Kidney epithelial cell (primary cell): ENCODE results near the gene ADAMTS2. TPM values are rescaled to one million over a fixed set of nuclear protein-coding genes. Genes with fewer than 3 reads are reported as not detected.

Experiments
- DNase-seq: peaks from one replicate; pipeline ENCODE4 v3.0.0-alpha.2; 2010; ENCODE audit warnings: low read depth
- H3K27me3 ChIP-seq: 2 replicates; pipeline ENCODE4 v1.6.0; 2011; ENCODE audit warnings: low read length; ENCODE audit not compliant: control insufficient read depth, insufficient read depth
- H3K36me3 ChIP-seq: 2 replicates; pipeline ENCODE4 v1.5.1; 2011; ENCODE audit warnings: low read length; ENCODE audit not compliant: control insufficient read depth, insufficient read depth
- H3K4me3 ChIP-seq: 2 replicates; pipeline ENCODE4 v1.5.1; 2011; ENCODE audit warnings: low read depth, mild to moderate bottlenecking, control low read depth, low read length
- CTCF ChIP-seq: IDR thresholded peaks from 2 replicates; pipeline ENCODE4 v1.5.1; 2011; ENCODE audit warnings: mild to moderate bottlenecking, moderate library complexity, low read length, control low read depth, inconsistent platforms; ENCODE audit not compliant: insufficient read depth, poor library complexity, severe bottlenecking
- total RNA-seq: library from RNA; depleted of rRNA; stranded (reverse); fragments of >200 nt; gene quantifications from 2 replicates; pipeline ENCODE4 v1.2.3, GENCODE V29; 2015

ADAMTS2 gene
- total RNA-seq, 1 donor from 2014 or later = 1.8 TPM

GRCh38 chr5:179301796-179302195 is 43.5 kb downstream of the ADAMTS2 start:
- DNase-seq = no peak
- no peaks in the 10 kb centered on the region for H3K36me3 ChIP-seq
- no peaks in the 10 kb centered on the region for H3K27me3 ChIP-seq
- TF ChIP-seq CTCF = no peak
- no peak overlapping the region for H3K4me3 ChIP-seq

DNA sequence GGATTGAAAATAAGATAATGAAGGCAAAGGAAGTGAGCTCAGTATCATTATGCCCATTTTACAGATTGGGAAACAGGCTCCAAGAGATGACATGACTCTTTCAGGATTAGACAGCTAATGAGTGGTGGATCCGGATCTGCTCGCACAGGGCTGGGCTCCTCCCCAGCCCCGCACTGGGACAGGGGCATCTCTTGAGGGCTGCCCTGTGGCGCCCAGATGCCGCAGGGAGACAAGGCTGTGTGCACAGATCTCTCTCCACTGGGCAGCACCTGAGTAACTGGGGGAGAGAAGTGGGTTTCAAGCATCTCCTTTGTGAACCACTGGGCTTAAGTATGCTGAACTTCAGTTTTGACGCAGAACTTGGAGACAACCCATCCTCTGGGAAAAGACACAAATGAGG is 43.9 kb downstream of the ADAMTS2 start:
- H3K36me3 ChIP-seq = no peaks in the 10 kb centered on the region
- no peak overlapping the region for H3K4me3 ChIP-seq
- DNase-seq = no peak
- no peak for TF ChIP-seq CTCF
- H3K27me3 ChIP-seq = no peaks in the 10 kb centered on the region

- no peak for TF ChIP-seq CTCF
- no peak overlapping the region for H3K4me3 ChIP-seq
- no peaks in the 10 kb centered on the region for H3K36me3 ChIP-seq
- DNase-seq = no peak
- H3K27me3 ChIP-seq = no peaks in the 10 kb centered on the region
These were observed 44.6 kb downstream of the ADAMTS2 start for GRCh38 chr5:179300581-179301180.

DNA sequence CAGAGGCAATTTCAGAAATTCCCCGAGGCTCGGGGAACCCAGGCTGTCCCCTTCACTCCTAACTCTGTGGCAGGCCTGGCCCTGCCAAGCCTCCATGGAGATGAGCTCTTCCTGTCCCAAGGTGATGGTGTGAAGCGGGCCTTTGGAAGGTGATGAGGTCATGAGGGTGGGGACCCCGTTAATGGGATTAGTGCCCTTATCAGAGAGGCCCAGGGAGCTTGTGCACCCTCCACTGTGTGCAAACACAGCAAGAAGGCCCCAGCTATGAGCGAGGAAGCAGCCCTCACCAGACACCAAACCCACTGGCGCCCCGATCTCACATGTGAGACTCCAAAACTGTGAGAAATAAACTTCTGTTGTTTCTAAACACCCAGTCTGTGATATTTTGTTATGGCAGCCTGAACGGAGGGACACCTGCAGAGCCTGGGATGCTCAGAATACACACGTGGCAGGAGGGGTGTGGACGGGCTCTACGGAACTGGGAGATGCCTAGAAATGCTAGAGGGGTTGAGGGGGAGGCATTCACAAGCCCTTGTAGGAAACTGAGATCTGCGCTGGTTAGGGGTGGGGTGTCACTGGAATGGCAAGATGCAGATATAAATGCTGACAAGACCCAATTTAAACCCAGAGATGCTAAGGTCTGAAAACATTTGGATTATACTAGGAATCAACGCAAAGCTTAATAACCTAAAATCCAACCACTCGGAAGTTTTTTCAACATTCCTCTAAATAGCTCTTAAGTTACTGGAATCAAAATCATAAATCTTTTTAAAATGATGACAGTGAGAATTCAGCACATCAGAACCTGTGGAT is 46.9 kb downstream of the ADAMTS2 start:
- DNase-seq = no peak
- Histone ChIP-seq H3K27me3 (no peaks in the 10 kb centered on the region), H3K4me3 (no peak overlapping the region), H3K36me3 (no peaks in the 10 kb centered on the region)
- TF ChIP-seq CTCF = no peak

DNA sequence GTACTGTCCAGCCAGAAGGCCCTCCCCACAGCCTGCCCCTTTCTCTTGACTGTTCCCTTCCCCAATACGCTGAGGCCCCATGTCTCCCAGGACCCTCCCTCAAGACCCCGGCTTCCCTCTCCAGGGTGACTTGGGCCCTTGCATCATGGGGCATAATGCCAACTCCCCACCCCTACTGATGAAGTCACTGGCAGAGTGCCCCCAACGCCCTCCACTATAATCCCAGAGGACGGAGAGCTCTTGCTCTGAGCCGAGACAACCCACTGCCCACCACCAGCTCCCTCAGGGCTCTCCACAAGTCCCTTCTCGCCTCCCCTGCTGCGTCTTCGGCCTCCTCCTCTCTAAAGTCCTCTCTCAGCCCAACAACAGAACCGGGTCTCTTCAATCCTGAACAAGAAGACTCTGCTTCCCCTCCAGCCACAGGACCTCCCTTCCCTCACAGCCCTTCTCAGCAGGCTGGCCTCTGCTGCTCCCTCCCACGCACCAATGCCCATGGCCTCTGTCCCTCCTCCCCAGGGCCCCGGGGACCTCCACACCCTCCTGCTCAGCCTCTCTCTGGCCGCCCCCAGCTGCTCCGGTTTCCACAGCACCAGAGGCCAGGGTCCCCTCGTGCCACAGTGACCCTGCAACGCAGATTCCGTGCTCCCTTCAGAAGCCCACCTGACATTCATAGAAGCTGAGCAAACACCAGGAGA is 47.6 kb downstream of the ADAMTS2 start:
- Histone ChIP-seq H3K36me3 (no peaks in the 10 kb centered on the region), H3K4me3 (no peak overlapping the region), H3K27me3 (no peaks in the 10 kb centered on the region)
- no peak for DNase-seq
- no peak for TF ChIP-seq CTCF
